ENCODE data around the gene ADAM30. TPM values are rescaled to one million over a fixed set of nuclear protein-coding genes. Genes with fewer than 3 reads are reported as not detected.

Gene ADAM30
- total RNA-seq, 4 donors from 2014 or later: not detected

DNA sequence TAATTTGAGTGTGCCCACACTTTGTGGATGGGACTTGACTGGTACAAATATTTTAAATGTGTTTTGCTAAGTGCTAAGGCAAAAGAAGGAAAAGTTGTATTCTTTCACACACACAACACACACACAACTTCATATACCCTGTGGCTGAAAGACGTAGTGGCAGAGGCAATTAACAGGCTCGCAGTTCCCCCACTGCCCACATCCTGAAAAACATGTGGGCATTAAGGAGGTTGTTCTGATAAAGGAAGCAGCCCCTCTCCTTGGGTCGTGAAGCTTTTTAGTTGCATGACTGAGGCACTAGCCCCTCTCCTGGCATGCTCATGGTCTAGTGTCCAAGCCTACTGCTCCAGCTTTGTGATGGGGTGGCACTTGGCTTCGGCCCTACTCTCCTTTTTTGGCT lies 14.3 kb upstream of the ADAM30 start:
- H3K27me3 ChIP-seq: no peaks in the 10 kb centered on the region
- WGBS, 2 donors: 65 to 74% methylated on average over 4 of the region's 4 CpGs
- TF ChIP-seq, protein P1, sequence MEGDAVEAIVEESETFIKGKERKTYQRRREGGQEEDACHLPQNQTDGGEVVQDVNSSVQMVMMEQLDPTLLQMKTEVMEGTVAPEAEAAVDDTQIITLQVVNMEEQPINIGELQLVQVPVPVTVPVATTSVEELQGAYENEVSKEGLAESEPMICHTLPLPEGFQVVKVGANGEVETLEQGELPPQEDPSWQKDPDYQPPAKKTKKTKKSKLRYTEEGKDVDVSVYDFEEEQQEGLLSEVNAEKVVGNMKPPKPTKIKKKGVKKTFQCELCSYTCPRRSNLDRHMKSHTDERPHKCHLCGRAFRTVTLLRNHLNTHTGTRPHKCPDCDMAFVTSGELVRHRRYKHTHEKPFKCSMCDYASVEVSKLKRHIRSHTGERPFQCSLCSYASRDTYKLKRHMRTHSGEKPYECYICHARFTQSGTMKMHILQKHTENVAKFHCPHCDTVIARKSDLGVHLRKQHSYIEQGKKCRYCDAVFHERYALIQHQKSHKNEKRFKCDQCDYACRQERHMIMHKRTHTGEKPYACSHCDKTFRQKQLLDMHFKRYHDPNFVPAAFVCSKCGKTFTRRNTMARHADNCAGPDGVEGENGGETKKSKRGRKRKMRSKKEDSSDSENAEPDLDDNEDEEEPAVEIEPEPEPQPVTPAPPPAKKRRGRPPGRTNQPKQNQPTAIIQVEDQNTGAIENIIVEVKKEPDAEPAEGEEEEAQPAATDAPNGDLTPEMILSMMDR (IDR thresholded peaks at IDR 0.05): no peak
- TF ChIP-seq POLR2A (IDR thresholded peaks at IDR 0.05): no peak
- no peaks in the 10 kb centered on the region for H3K9me3 ChIP-seq
- H3K4me3 ChIP-seq: no peak overlapping the region
- no peak for DNase-seq
- peaks cover 5 to 45% (median 11%) of the 10 kb centered on the region in 3 donors for H3K36me3 ChIP-seq
- H3K27ac ChIP-seq: no peak overlapping the region
- no peaks in the 10 kb centered on the region for H3K4me1 ChIP-seq
- intact Hi-C loops (cut with DNase I): no loop called here

DNA sequence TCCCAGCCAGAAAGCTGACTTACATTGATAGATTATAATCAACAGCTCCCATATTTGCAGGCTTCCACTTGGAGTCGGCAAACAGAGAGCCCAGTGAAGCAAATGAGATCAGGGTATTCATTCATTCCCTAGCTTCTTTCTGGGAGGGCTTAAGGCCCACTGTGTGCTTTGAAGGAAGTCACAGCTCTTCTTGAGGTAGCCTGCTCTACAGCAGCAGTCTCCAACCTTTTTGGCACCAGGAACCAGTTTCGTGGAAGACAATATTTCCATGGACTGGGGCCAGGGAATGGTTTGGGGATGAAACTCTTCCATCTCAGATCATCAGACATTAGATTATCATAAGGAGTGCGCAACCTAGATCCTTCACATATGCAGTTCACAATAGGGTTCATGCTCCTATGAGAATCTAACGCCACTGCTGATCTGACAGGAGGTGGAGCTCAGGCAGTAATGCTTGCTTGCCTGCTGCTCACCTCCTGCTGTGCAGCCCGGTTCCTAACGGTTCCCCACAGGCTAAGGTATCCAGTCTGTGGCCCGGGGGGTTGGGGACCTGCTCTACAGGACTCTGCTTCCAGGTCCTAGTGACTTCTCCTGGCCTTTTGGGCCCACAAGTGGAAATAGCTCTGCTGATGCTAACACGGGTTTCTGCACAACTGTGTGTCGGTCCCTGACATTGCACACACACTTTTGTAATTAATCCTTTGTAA lies 13.7 kb upstream of the ADAM30 start:
- no peak for TF ChIP-seq POLR2A (IDR thresholded peaks at IDR 0.05)
- TF ChIP-seq, protein P1 (IDR thresholded peaks at IDR 0.05): no peak
- Histone ChIP-seq H3K36me3 (peaks cover 0 to 40% (median 5%) of the 10 kb centered on the region in 3 donors), H3K4me1 (no peaks in the 10 kb centered on the region), H3K4me3 (no peak overlapping the region), H3K27me3 (no peaks in the 10 kb centered on the region), H3K9me3 (no peaks in the 10 kb centered on the region), H3K27ac (no peak overlapping the region)
- intact Hi-C loops (cut with DNase I): no loop called here
- DNase-seq: no peak
- 66 to 75% methylated on average over 9 of the region's 9 CpGs for WGBS, 2 donors

DNA sequence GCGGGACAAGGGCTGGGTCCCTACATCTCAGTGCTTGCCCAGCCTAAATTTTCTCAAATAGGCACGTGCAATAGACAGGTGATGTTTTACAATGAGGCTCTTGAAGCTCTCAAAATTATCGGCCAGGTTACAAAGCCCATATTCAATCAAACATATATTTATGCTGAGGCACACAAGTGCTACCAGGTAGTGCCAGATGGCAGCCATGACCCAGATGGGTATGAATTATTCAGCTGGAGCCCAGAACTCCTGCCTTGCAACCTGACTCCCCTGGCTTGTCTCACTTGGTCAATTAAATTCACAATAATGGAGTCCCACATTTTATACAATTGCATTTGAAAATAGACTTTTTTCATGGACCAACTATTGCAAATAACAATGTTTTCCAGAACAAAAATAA lies 12.3 kb upstream of the ADAM30 start:
- Histone ChIP-seq H3K27me3 (no peaks in the 10 kb centered on the region), H3K36me3 (peaks cover 0 to 26% (median 0%) of the 10 kb centered on the region in 3 donors), H3K4me1 (no peaks in the 10 kb centered on the region), H3K9me3 (no peaks in the 10 kb centered on the region), H3K27ac (no peak overlapping the region), H3K4me3 (no peak overlapping the region)
- TF ChIP-seq, protein P1 (IDR thresholded peaks at IDR 0.05): no peak
- no peak for TF ChIP-seq POLR2A (IDR thresholded peaks at IDR 0.05)
- no peak for DNase-seq
- intact Hi-C loops (cut with DNase I): no loop called here
- WGBS, 2 donors: 83 to 86% methylated on average over 3 of the region's 3 CpGs

DNA sequence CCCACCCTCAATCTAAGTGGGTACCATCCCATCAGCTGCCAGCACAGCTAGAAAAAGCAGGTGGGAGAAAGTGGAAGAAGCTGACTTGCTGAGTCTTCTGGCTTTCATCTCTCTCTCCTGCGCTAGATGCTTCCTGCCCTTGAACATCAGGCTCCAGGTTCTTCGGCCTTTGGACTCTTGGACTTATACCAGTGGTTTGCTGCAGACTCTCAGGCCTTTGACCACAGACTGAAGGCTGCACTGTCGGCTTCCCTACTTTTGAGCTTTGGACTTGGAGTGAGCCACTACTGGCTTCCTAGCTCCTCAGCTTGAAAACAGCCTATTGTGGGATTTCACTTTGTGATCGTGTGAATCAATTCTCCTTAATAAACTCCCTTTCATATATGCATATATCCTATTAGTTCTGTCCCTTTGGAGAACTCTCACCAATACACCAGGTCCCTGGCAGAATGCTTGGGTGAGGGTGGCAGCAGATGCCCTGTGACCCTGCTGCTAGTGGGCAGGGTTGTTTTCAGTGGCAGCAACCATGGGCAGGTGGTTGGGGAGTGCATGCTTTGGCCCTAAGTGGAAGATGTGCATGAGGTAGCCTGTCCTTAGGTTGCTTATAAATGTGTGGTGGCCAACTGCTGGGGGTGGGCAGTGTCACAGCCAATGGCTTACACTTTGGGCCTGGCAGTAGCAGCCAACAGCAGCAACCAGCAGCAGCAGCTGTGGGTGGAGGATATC lies 10.8 kb upstream of the ADAM30 start:
- peaks cover 0 to 10% (median 0%) of the 10 kb centered on the region in 3 donors for H3K36me3 ChIP-seq

DNA sequence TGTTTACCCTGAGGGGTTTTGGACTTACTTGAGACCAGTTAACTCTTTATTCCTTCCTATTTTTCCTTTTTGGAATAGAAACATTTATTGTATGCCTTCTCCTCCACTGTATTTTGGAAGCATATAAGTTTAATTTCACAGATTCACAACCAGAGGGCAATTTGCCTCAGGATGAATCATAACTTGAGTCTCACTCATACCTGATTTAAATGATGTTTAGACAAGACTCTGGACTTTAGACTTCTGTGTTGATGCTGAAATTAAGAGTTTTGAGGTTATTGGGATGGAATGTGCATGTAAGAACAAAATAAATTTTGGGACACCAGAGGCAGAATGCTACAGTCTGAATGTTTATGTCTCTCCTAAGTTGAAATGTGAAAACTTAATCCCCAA lies 7.1 kb upstream of the ADAM30 start:
- peaks cover 0 to 7% (median 0%) of the 10 kb centered on the region in 4 donors for H3K27me3 ChIP-seq
- no peaks in the 10 kb centered on the region for H3K9me3 ChIP-seq
- H3K4me1 ChIP-seq: no peaks in the 10 kb centered on the region
- no peak overlapping the region for H3K27ac ChIP-seq
- DNase-seq: no peak
- H3K36me3 ChIP-seq: no peaks in the 10 kb centered on the region
- intact Hi-C loops (cut with DNase I): no loop called here
- no peak for TF ChIP-seq POLR2A (IDR thresholded peaks at IDR 0.05)
- TF ChIP-seq, protein P1 (IDR thresholded peaks at IDR 0.05): no peak
- H3K4me3 ChIP-seq: no peak overlapping the region

More for the DNA sequence above, 10.8 kb upstream of the ADAM30 start:
- no peak overlapping the region for H3K27ac ChIP-seq
- TF ChIP-seq, protein P1 (IDR thresholded peaks at IDR 0.05): no peak
- TF ChIP-seq POLR2A (IDR thresholded peaks at IDR 0.05): no peak
- WGBS, 2 donors: 88 to 90% methylated on average over 4 of the region's 4 CpGs
- peaks cover 0 to 5% (median 0%) of the 10 kb centered on the region in 4 donors for H3K27me3 ChIP-seq
- H3K4me1 ChIP-seq: no peaks in the 10 kb centered on the region
- H3K4me3 ChIP-seq: no peak overlapping the region
- H3K9me3 ChIP-seq: no peaks in the 10 kb centered on the region
- no peak for DNase-seq
- intact Hi-C loops (cut with DNase I): no loop called here
